ENCODE results near the gene PTGDS.

PTGDS gene

DNA sequence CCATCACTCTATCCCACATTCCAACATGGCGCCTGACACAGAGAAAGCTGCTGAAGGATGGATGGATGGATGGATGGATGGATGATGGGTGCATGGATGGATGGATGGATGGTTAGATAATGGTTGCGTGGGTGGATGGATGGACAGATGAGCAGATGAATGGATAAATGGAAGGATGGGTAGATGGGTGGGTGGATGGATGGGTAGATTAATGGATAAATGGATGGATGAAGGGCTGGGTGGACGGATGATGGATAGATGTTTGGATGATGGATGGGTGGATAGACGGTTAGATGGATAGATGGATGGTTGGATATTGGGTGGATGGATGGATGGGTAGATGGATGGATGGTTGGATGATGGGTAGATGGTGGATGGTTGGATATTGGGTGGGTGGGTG, 20.7 kb upstream of the PTGDS start:
- in situ Hi-C loops (cut with MboI; ENCODE audit: low pct_unique_long_range_greater_than_20kb, low sequenced_read_pairs): no loop called here
- DNase-seq: no peak

DNA sequence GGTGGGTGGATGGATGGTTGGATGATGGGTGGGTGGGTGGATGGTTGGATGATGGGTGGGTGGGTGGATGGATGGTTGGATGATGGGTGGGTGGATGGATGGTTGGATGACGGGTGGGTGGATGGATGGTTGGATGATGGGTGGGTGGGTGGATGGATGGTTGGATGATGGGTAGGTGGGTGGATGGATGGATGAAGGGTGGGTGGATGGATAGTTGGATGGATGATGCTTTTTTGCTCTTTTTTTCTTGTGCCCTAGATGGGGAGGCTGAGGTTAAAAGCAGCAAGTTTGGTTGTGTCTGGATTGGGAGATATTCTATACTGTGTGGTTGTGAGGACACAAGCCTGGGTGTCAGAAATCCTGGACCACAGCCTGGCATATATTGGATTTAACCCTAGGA, 19.8 kb upstream of the PTGDS start:
- no peak for DNase-seq
- in situ Hi-C loops (cut with MboI; ENCODE audit: low pct_unique_long_range_greater_than_20kb, low sequenced_read_pairs): no loop called here

DNA sequence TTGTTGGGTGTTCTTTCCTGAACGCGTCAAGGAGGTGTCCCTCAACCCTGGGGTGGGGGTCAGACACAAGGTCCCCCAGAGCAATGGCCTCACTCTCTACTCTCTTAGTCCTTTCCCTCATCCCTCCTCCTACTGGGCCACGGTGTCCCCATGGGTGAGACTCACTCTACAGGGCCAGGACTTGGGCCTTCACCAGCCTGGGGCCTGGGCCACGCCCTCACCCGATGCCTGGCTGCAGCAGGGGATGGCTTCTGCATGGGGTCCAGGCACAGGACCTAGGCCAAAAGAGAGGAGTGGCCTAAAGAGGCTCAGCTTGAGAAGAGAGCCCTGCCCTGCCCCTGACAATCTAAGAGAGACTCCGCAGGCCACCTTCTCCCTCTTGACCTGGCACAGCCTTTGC, 19.4 kb upstream of the PTGDS start:
- in situ Hi-C loops (cut with MboI; ENCODE audit: low pct_unique_long_range_greater_than_20kb, low sequenced_read_pairs): no loop called here
- DNase-seq: no peak

DNA sequence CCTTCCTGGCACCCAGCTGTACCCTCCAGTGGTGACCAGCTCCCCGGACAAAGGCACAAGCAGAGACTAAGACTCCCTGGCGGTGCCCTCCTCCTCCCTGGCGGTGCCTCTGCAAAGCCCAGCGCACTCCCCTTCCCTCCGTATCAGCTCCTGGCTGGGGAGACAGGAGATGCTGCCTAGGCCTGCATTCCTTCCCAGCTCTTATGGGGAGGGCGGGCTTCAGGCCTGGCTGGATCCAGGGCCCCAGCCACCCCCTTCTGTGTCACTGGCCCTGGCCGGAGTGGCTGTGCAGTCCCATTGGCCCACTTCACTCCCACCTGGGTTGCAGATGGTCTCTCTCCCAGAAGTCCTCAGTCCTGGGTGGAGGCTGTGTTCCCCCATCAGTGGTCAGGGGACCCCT, 18.8 kb upstream of the PTGDS start:
- in situ Hi-C loops (cut with MboI; ENCODE audit: low pct_unique_long_range_greater_than_20kb, low sequenced_read_pairs): no loop called here
- DNase-seq: no peak

DNA sequence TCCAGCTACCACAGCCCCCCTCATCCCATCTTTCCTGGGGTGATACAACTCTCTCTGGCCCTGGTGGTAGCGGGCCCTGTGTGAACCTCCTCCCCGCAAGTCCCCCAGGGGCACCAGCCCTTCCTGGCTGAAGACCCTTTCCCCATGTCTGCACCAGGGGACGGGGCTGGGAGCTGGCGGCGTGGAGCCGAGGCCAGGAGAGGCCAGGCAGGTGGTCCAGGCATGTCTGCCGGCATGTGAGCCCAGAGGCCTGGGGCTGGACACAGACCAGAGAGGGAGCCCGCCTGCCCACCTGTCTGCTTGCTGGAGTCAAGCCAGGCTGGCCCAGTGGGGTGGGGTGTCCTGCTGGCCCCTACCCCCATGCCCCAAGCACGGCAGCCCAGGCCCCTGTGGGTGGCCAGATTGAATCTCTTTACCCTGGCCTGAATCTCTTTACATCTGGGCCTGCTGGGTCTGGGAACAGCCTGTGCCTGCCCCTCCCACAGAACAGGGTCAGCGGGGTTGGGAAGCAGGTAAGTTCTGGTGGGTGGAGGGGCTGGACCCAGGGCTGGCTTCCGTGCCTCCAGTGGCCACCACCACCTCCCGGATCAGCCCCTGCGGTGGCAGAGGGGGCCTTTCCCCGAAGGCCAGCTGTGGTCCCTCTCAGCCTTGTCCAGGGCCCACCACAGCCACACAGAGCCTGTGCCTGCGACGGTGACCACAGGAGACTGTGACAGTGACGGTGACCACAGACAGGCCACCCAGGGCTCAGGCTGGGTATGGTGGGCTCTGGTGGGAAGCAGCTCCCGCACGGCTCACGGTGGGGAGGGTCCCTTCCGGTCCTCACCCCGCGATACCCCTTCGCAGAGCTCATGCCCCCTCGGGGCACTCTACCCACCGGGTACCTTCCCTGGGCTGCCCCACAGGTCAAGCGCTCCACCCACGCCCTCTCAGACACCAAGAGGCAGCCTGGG, 18.1 kb upstream of the PTGDS start:
- DNase-seq: no peak
- in situ Hi-C loops (cut with MboI; ENCODE audit: low pct_unique_long_range_greater_than_20kb, low sequenced_read_pairs): no loop called here

DNA sequence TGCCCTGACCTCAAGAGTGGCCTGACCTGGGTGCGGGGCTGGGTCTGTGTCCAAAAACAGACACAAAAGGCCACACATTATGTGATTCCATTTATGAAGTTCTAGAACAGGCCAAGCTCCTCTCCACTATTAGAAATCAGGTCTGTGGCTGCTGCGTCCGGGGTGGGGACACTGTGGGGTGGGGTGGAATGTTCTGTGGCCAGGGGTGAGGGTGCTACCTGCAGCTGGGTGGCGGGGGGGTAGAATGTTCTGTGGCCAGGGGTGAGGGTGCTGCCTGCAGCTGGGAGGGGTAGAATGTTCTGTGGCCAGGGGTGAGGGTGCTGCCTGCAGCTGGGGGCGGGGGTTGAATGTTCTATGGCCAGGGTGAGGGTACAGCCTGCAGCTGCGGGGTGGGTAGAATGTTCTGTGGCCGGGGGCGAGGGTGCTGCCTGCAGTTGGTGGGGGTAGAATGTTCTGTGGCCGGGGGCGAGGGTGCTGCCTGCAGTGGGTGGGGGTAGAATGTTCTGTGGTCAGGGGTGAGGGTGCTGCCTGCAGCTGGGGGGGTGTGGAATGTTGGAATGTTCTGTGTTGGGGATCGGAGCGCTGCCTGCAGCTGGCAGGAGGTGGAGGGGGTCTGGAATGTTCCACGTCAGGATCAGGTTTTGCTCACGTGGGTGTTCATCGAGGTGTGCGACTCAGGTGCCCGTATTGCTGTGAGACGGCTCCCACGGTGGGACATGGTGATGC, 16.9 kb upstream of the PTGDS start:
- DNase-seq: no peak
- in situ Hi-C loops (cut with MboI; ENCODE audit: low pct_unique_long_range_greater_than_20kb, low sequenced_read_pairs): no loop called here

DNA sequence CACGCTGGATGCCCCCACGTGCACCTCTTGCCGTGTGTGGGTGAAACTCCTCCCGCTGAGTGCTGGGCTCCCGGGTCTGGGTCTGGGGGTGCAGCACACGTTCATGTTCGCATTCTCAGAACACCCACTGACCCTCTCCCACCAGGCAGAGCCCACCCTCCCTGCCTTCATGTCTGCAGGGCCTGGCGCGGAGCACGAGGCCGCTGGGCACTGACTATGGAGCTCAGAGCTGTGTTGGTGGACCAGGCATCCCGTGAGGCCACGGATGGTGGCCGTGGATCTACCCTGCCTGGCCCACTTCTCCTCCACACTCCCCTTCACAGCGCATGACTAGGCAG, 16.4 kb upstream of the PTGDS start:
- no peak for DNase-seq
- in situ Hi-C loops (cut with MboI; ENCODE audit: low pct_unique_long_range_greater_than_20kb, low sequenced_read_pairs): no loop called here

DNA sequence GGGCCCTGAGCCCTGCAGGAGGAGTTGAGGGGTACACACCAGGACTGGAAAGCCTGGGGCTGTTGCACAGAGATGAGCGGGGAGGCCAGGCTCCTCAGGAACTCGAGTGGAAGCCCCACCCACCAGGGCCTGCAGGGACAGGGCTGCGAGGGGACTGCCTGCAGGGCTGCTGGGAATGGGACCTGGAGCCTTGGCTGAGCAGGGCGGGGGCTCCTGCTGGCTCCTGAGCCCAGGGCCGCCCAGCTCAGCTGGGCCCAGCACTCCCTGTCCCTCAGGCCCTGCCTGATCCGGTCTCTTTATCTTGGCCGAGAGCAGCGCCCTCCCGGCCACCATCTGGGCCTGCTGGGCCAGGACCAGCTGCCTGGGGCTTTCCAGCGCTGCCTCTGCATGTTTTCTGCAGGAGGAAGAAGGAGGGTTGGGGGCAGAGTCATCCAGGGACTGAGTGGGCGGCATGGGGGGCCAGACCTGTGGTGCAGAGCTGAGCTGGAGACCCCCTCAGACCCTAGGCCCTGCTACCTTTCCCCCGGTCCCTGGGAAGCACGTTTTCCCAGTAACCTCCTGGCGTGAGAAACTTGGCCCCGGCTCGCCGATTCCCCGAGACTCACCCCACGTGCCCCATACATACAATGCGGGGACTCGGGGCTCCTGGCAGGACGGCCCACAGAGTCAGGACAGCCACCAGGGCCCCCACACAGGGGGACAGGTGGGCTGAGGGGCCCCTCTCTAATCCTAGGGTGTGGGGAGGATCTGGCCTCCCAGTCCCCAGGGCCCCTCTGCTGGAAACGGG, 15.8 kb upstream of the PTGDS start:
- in situ Hi-C loops (cut with MboI; ENCODE audit: low pct_unique_long_range_greater_than_20kb, low sequenced_read_pairs): no loop called here
- no peak for DNase-seq

DNA sequence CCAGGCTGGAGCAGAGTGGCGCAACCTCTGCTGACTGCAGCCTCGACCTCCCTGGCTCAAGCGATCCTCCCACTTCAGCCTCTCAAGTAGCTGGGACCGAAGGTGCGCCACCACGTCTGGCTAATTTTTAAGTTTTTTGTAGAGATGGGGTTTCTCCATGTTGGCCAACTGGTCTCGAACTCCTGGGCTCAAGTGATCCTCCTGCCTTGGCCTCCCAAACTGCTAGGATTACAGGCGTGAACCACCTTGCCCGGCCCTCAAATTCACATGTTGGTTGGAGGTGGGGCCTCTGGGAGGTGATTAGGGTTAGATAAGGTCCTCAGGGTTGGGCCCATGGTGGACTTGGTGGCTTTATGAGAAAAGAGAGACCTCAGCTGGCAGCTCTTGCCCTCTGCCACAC, 15.1 kb upstream of the PTGDS start:
- in situ Hi-C loops (cut with MboI; ENCODE audit: low pct_unique_long_range_greater_than_20kb, low sequenced_read_pairs): no loop called here
- DNase-seq: no peak

DNA sequence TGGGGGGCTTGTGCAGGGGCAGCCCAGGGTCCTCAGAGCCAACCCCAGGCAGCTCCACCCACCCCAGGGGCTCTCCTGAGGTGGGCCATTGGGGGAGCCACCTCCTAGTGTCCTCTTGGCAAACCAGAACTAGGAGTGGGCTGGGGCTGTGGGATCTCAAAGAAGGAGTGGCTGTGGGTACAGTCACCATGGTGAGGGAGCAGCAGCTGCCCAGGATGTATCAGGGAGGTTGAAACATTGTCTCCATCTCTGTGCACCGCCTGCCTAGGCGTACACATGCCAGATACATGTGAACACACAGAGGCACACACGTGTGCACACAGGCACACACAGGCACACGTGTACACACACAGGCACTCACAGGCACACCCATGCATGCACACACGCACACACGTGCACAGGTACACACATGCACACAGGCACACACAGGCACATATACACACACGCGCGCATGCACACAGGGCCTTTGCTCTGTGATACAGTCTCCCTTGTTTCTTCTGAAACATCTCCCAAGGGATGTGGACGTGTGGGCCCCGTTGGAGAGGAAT, 14.5 kb upstream of the PTGDS start:
- in situ Hi-C loops (cut with MboI; ENCODE audit: low pct_unique_long_range_greater_than_20kb, low sequenced_read_pairs): no loop called here

DNA sequence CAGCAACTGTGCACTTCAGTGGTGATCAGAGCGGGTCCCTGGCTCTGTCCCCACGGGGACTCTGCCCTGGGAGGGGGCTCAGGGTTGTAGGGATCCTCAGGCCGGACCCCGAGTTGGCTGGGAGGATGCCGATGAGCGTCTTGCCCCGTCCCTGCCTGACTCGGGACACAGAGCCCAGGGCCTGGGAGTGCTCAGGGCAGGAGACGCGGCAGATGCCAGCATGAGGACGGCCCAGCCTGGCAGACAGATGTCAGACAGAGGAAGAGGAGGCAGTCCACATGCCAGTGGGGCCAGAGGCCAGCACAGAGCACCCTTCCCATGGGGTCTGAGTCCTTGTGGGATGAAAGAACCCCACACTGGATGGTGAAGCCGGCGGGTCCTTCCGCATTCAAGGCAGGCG, 14.0 kb upstream of the PTGDS start:
- no peak for DNase-seq

More for the DNA sequence above, 14.5 kb upstream of the PTGDS start:
- no peak for DNase-seq

DNA sequence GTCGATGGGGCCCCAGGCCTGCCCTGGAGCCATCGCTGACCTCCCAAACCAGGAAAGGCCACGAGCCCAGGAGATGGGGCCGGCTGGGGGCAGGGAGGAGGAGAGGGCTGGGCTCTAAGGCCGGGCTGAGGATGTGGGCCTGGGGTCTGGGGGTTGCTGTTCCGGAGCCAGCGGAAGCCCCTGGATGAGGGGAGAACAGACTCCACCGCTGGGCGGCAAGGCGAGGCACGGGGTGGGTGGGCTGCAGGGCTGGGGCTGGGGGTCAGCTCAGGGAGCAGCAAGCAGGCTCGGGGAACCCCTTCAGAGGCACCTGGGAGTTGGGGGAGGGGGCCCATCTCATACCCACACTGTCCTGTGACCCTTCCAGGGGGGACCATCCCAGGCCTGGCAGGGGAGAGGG, 13.6 kb upstream of the PTGDS start:
- in situ Hi-C loops (cut with MboI; ENCODE audit: low pct_unique_long_range_greater_than_20kb, low sequenced_read_pairs): no loop called here
- no peak for DNase-seq

More for the DNA sequence above, 14.0 kb upstream of the PTGDS start:
- in situ Hi-C loops (cut with MboI; ENCODE audit: low pct_unique_long_range_greater_than_20kb, low sequenced_read_pairs): no loop called here

DNA sequence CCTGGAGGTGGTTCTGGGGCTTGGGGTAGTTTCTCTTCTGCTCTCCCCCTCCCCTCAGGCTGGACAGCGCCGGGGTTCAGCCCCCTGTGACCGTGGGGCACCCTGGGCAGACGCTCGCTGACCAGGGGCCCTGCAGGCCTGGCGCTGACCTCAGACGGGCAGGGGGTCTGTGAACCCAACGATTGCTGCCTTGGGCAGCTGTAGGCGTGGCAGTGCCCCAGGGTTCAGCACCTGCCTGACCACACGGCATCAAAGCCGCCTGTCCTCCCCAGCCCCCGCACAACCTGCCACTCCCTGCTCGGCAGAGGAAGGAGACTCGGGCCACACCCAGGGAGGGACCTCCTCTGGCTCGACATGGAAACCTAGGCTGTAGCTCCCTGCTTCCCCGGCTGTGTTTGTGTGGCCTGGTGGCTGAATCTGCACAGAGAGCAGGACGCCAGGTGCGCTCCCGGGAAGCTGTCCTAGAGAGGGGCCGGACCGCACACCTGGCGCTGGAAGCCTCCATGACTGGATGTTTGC, 13.1 kb upstream of the PTGDS start:
- no peak for DNase-seq
- in situ Hi-C loops (cut with MboI; ENCODE audit: low pct_unique_long_range_greater_than_20kb, low sequenced_read_pairs): no loop called here

DNA sequence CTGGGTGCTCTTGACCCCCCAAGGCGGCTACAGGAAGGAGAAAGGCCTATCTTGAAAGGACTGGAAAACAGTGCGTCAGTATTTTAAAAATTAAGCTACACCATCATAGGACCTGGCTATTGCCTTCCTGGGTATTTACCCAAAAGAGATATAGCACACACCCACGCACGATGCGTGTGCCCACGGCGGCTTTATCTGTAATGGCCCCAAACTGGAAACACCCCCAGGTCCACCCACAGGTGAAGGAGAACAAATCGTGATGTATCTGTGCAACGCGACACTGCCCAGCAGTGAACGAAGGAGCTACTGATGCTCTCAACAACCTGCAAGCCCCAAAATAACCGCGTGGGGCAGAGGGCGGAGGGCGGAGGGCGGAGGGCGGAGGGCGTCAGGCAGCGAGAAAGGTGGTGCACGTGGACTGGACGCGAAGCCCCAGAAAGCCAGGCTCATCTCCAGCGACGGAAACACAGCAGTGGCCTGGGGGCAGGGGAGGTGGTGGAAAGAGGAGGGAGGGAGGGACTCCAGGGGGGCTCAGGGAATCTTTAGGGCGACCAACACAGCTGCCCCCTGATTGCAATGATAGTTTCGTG, 12.4 kb upstream of the PTGDS start:
- DNase-seq: no peak
- in situ Hi-C loops (cut with MboI; ENCODE audit: low pct_unique_long_range_greater_than_20kb, low sequenced_read_pairs): no loop called here

DNA sequence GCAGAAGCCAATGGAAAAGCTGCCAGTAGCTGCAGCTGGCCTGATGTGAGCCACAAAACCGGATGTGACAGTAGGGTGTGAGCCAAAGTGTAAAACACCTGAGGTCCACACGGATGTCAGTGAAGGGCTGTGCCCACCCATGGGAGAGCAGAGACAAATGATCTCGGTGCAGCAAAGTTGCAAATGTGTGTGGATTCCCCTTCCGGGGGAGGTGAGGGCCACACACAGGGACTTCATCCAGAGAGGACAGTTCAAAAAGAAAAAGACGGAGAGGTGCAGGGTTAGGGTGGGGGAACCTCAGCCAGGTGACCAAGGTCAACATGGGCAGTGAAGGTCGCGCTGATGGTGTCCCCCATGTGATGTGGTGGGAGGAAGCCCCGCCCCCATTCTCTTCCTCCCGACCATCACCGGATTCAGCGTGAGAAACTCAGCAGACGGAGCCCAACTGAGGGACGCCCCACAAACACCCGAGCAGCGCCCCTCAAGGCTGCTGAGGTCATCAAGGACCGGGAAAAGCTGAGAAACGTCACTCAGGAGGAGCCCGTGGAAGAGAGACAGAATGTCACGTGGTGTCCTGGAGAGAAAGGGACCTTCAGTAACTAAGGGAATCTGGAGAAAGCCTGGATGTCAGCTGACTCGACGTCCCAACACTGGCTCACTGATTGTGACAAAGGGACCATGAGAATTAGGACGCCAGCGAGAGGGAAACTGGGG, 11.4 kb upstream of the PTGDS start:
- no peak for DNase-seq
- in situ Hi-C loops (cut with MboI; ENCODE audit: low pct_unique_long_range_greater_than_20kb, low sequenced_read_pairs): no loop called here

DNA sequence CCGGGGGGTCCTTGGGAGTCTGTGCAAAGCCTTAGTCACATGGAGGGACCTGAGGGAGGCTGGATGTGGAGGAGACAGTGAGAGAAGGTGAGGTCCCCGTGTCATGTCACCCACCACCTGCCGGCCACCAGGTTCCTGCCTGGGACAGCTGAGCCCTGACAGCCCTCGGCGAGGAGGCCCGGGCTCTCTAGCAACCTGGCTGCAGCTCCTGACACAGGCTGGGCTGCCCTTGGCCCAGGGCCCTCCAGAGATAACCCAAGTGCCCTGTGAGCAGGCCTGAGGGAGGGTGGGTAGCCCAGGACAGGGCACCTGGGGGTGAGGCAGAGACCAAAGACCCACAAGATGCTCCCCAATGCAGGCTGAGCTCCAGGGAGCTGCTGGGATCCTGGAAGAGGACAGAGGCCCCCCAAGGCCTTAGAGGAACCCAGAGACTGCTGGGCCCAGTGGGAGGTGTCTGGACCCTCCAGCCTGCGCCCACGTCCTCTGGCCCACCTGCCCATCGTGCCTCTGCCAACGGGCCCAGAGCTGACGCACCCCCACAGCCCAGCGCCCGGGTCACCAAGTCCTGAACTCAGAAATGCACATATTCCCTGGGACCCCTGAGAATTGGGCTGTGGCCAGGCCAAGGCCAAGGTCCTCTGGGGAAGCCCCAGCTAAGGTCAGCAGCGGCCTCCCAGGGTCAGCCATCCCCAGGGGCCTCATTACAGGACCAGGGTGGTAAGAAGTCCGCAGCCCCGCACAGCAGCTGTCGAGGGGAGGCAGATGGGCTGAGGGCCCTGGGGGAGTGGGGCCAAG, 8.8 kb upstream of the PTGDS start:
- in situ Hi-C loops (cut with MboI; ENCODE audit: low pct_unique_long_range_greater_than_20kb, low sequenced_read_pairs): no loop called here
- no peak for DNase-seq

DNA sequence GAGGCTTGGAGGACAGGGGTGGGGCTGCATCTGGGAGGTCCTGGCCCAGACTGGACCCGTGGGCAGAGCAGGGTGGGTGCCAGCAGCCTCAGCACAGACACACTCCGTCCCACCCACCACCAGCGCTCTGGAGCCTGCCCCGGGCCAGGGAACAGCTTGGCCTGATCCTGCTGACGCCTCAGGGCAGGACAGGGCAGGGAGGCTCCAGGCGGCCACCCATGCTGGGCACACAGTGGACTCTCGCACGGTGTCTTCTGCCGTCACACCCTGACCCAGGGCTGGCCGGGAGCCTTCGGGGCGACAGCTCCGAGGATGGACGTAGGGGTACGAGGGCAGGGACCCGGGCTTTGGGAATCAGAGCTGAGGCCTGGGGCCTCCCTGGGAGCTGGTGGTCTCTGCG, 8.2 kb upstream of the PTGDS start:
- no peak for DNase-seq
- in situ Hi-C loops (cut with MboI; ENCODE audit: low pct_unique_long_range_greater_than_20kb, low sequenced_read_pairs): no loop called here

DNA sequence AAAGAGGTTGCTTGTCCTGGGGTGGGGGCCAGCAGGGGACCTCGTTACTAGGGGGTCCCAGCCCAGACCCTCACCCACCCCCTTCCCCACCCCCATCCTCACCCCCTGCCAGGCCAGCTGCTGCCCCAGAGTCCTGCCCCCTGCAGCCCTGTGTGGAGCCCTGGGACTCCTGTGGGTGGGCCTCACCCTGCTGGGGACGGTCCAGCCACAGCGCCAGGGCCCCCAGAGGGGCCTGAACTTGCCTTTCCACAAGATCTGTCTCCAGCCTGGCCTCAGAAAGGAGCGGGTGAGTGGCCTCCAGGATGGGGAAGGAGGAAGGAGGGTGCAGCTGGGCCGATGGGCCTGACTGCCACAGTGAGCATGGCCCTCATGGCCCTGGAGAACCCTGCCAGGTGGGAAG, 7.5 kb upstream of the PTGDS start:
- DNase-seq: no peak
- in situ Hi-C loops (cut with MboI; ENCODE audit: low pct_unique_long_range_greater_than_20kb, low sequenced_read_pairs): no loop called here

All from KBM-7 (cell line).